Measurements from ENCODE around the gene ZBTB42. TPM values are rescaled to one million over a fixed set of nuclear protein-coding genes. Genes with fewer than 3 reads are reported as not detected.

Gene ZBTB42
- total RNA-seq, 2 experiments from 2014 or later = 2.9 to 3.0 TPM

- peak; percentile 99 to 100 (median 99) for DNase-seq
- Histone ChIP-seq H3K36me3 (ENCODE audit: insufficient read depth, low read length) (peaks cover 28% of the 10 kb centered on the region), H3K4me1 (ENCODE audit: insufficient read depth, low read length) (peaks cover 41% of the 10 kb centered on the region), H3K4me3 (ENCODE audit: low read length) (peak within 1 kb of the TSS; percentile 93), H3K27me3 (ENCODE audit: control insufficient read depth in 1 of 2, insufficient read depth in 2 of 2, low read length in 2 of 2) (no peaks in the 10 kb centered on the region), H3K27ac (ENCODE audit: low read depth in 1 of 2, low read length in 2 of 2) (peak within 1 kb of the TSS; percentile 60 to 83), H3K9me3 (ENCODE audit: control insufficient read depth in 1 of 2, insufficient read depth in 1 of 2, low read length in 2 of 2) (no peaks in the 10 kb centered on the region)
- Mint-ChIP-seq H3K36me3 (ENCODE audit: low read depth) (peaks cover 48% of the 10 kb centered on the region), H3K4me1 (ENCODE audit: low read depth) (peaks cover 37% of the 10 kb centered on the region), H3K4me3 (peak within 1 kb of the TSS; percentile 96), H3K9me3 (no peaks in the 10 kb centered on the region), H3K27me3 (no peaks in the 10 kb centered on the region), H3K27ac (peak within 1 kb of the TSS; percentile 97)
- intact Hi-C loops (cut with DNase I, micrococcal nuclease) = loop anchor here (1.0 to 10.0 kb wide), 10 partner anchors 16 to 1038 kb away; partner anchors contain the start of genes ADSS1 (in 1 of the 2), CDCA4 (in 1 of the 2), INF2 (in 1 of the 2) and XRCC3 (in 1 of the 2)
- CTCF ChIA-PET = interaction anchor here (0.7 to 2.6 kb wide), 5 partner anchors 16 to 74 kb away, joined by 3 to 15 read pairs (median 5); partner anchors contain the start of gene ZBTB42
- peak; percentile 88 for ATAC-seq (ENCODE audit: poor library complexity)
- POLR2A ChIA-PET = interaction anchor here (0.6 to 2.6 kb wide), 26 partner anchors 15 to 587 kb away, joined by 3 to 30 read pairs (median 4); partner anchors contain the start of genes ADSS1, AKT1, BRF1 and CDCA4
- no peak for TF ChIP-seq CTCF (IDR thresholded peaks at IDR 0.05)
These were observed 48.0 kb upstream of the ZBTB42 start, which contains the start of gene SIVA1 for GRCh38 chr14:104752735-104753527. SIVA1 (plus strand) TSS chr14:104753147; CDS start chr14:104753202, 55 bp downstream.

- Mint-ChIP-seq H3K4me3 (peak overlapping the region; percentile 96), H3K27me3 (no peaks in the 10 kb centered on the region), H3K36me3 (ENCODE audit: low read depth) (peaks cover 55% of the 10 kb centered on the region), H3K4me1 (ENCODE audit: low read depth) (peaks cover 37% of the 10 kb centered on the region), H3K9me3 (no peaks in the 10 kb centered on the region), H3K27ac (peak overlapping the region; percentile 97)
- Histone ChIP-seq H3K27ac (ENCODE audit: low read depth in 1 of 2, low read length in 2 of 2) (peak overlapping the region; percentile 60 to 83), H3K4me3 (ENCODE audit: low read length) (peak overlapping the region; percentile 93), H3K36me3 (ENCODE audit: insufficient read depth, low read length) (peaks cover 33% of the 10 kb centered on the region), H3K4me1 (ENCODE audit: insufficient read depth, low read length) (peaks cover 41% of the 10 kb centered on the region), H3K9me3 (ENCODE audit: control insufficient read depth in 1 of 2, insufficient read depth in 1 of 2, low read length in 2 of 2) (no peaks in the 10 kb centered on the region), H3K27me3 (ENCODE audit: control insufficient read depth in 1 of 2, insufficient read depth in 2 of 2, low read length in 2 of 2) (no peaks in the 10 kb centered on the region)
- no peak for TF ChIP-seq CTCF (IDR thresholded peaks at IDR 0.05)
- ChIA-PET POLR2A (interaction anchor here (0.6 to 2.6 kb wide), 17 partner anchors 10 to 547 kb away, joined by 3 to 30 read pairs (median 5); partner anchors contain the start of genes ADSS1, AKT1, BRF1 and GPR132), CTCF (interaction anchor here (0.7 to 2.6 kb wide), 3 partner anchors 15 to 73 kb away, joined by 4 to 15 read pairs (median 10); no protein-coding TSS in a partner anchor)
- intact Hi-C loops (cut with DNase I, micrococcal nuclease) = loop anchor here (1.0 to 10.0 kb wide), 9 partner anchors 15 to 1039 kb away; partner anchors contain the start of genes ADSS1 (in 1 of the 2), CDCA4 (in 1 of the 2), INF2 (in 1 of the 2) and XRCC3 (in 1 of the 2)
- DNase-seq (peak in 5 of 14 experiments; percentile 8 to 39 (median 18)), ATAC-seq (ENCODE audit: poor library complexity) (no peak)
These were observed 47.2 kb upstream of the ZBTB42 start for GRCh38 chr14:104753528-104754212.
